PC-9 (cell line): Measurements from ENCODE around the gene SHC2. TPM values are rescaled to one million over a fixed set of nuclear protein-coding genes. Genes with fewer than 3 reads are reported as not detected.
"Not testable (repeated sequence)": the region's sequence is repeated elsewhere in the genome, so short reads cannot be mapped to it uniquely, and the experiment has no call there.

Experiments
- BruUV-seq: library from RNA; stranded (reverse); fragments of 400-500 nt; replicated peaks from 2 replicates; lab custom pipeline; 2021; lab: Mats Ljungman, UMichigan
- CTCF ChIA-PET: fragments of 300-600 bp; sonication (Branson Sonifier 250); formaldehyde crosslinking; loops from one replicate; lab custom pipeline; 2022; ENCODE audit warnings: antibody characterized with exemption; lab: Charles Lee
- POLR2A ChIA-PET: fragments of 300-600 bp; sonication (Branson Sonifier 250); formaldehyde crosslinking; loops from one replicate; lab custom pipeline; 2022; ENCODE audit warnings: antibody characterized with exemption; ENCODE audit not compliant: unreplicated experiment; lab: Charles Lee
- DNase-seq, 2 experiments: peaks; one replicate each; pipeline versions ENCODE4 v3.0.0 to v3.0.0-alpha.2; 2015 to 2022; ENCODE audit warnings: mixed read lengths in 1 of 2
- H2AFZ ChIP-seq: fragments of 200-600 bp; sonication (generic); 2 replicates; pipeline ENCODE4 v1.8.1; 2017; ENCODE audit warnings: antibody characterized with exemption
- H3F3A ChIP-seq: fragments of 200-600 bp; sonication (generic); 2 replicates; pipeline ENCODE4 v1.8.1; 2017; ENCODE audit warnings: antibody characterized with exemption, mild to moderate bottlenecking, low read depth; ENCODE audit not compliant: insufficient read depth
- H3K27ac ChIP-seq: fragments of 200-600 bp; sonication (generic); 2 replicates; pipeline ENCODE4 v1.6.1; 2016; ENCODE audit warnings: mixed run types
- H3K27me3 ChIP-seq: fragments of 200-600 bp; sonication (generic); 2 replicates; pipeline ENCODE4 v1.6.1; 2016; ENCODE audit warnings: low read depth, mixed run types; ENCODE audit not compliant: insufficient read depth
- H3K36me3 ChIP-seq: fragments of 200-600 bp; sonication (generic); 2 replicates; pipeline ENCODE4 v1.6.1; 2016; ENCODE audit warnings: low read depth, mixed run types
- H3K4me1 ChIP-seq: fragments of 200-600 bp; sonication (generic); replicated peaks from 2 replicates; pipeline ENCODE4 v1.6.1; 2016; ENCODE audit warnings: mixed run types; ENCODE audit not compliant: insufficient read depth
- H3K4me2 ChIP-seq: fragments of 200-600 bp; sonication (generic); 2 replicates; pipeline ENCODE4 v1.6.1; 2017; ENCODE audit warnings: mixed run types
- H3K4me3 ChIP-seq: fragments of 200-600 bp; sonication (generic); 2 replicates; pipeline ENCODE4 v1.6.1; 2016; ENCODE audit warnings: mixed run types
- H3K79me2 ChIP-seq: fragments of 200-600 bp; sonication (generic); 2 replicates; pipeline ENCODE4 v1.6.1; 2017; ENCODE audit warnings: low read depth, mixed run types
- H3K9me2 ChIP-seq: fragments of 200-600 bp; sonication (generic); 2 replicates; pipeline ENCODE4 v1.8.1; 2017; ENCODE audit warnings: mild to moderate bottlenecking; ENCODE audit not compliant: insufficient read depth
- H3K9me3 ChIP-seq: fragments of 200-600 bp; sonication (generic); 2 replicates; pipeline ENCODE4 v1.8.1; 2016; ENCODE audit warnings: low read depth; ENCODE audit not compliant: insufficient read depth
- H4K20me1 ChIP-seq: fragments of 200-600 bp; sonication (generic); 2 replicates; pipeline ENCODE4 v1.8.1; 2017; ENCODE audit not compliant: insufficient read depth
- CTCF ChIP-seq: fragments of 200-600 bp; sonication (generic); conservative IDR thresholded peaks from 2 replicates; pipeline ENCODE4 v1.6.1; 2017; ENCODE audit warnings: mixed run types, antibody characterized with exemption, mild to moderate bottlenecking, moderate library complexity
- EZH2 ChIP-seq: fragments of 200-600 bp; sonication (generic); IDR thresholded peaks from 2 replicates; pipeline ENCODE4 v1.8.0; 2017; ENCODE audit warnings: antibody characterized with exemption, low read depth
- intact Hi-C: fragments of 100-400 bp; cut with micrococcal nuclease; formaldehyde crosslinking; loops from one replicate; pipeline ENCODE4 v1.10.0; 2022; ENCODE audit not compliant: unreplicated experiment
- total RNA-seq: library from RNA; stranded (reverse); gene quantifications from 2 replicates; pipeline ENCODE4 v1.2.3, GENCODE V29; 2021

The SHC2 gene
- total RNA-seq, 1 experiment from 2014 or later: 0.70 TPM

GRCh38 chr19:393560-393959, 67.3 kb downstream of the SHC2 start:
- not testable (repeated sequence) for BruUV-seq

GRCh38 chr19:392375-392970, 68.4 kb downstream of the SHC2 start:
- no peak for DNase-seq
- peaks cover 5% of the 10 kb centered on the region; the same call in 1 of the 2 replicates for H3F3A ChIP-seq
- BruUV-seq: no TSS peak
- intact Hi-C loops: no loop called here
- no peak for TF ChIP-seq EZH2
- TF ChIP-seq CTCF: no peak
- H3K79me2 ChIP-seq: no peaks in the 10 kb centered on the region
- no peak overlapping the region for H3K27ac ChIP-seq
- CTCF ChIA-PET: no interaction called here
- peaks cover 37% of the 10 kb centered on the region for H3K27me3 ChIP-seq
- H4K20me1 ChIP-seq: no peaks in the 10 kb centered on the region
- H2AFZ ChIP-seq: no peak overlapping the region
- H3K36me3 ChIP-seq: no peaks in the 10 kb centered on the region
- no peaks in the 10 kb centered on the region for H3K9me3 ChIP-seq
- H3K4me3 ChIP-seq: no peak overlapping the region
- no peaks in the 10 kb centered on the region for H3K9me2 ChIP-seq
- POLR2A ChIA-PET: no interaction called here
- H3K4me2 ChIP-seq: no peak overlapping the region
- H3K4me1 ChIP-seq: no peaks in the 10 kb centered on the region

More at GRCh38 chr19:393560-393959, 67.3 kb downstream of the SHC2 start:
- H3F3A ChIP-seq, H4K20me1 ChIP-seq, intact Hi-C loops, CTCF ChIA-PET, H3K27ac ChIP-seq, H3K9me2 ChIP-seq, H3K4me3 ChIP-seq, H3K4me2 ChIP-seq, H2AFZ ChIP-seq, H3K79me2 ChIP-seq, H3K4me1 ChIP-seq, H3K36me3 ChIP-seq, H3K9me3 ChIP-seq, DNase-seq, POLR2A ChIA-PET: not testable (repeated sequence)
- H3K27me3 ChIP-seq: peaks cover 45% of the 10 kb centered on the region

- H3K79me2 ChIP-seq: no peaks in the 10 kb centered on the region
- intact Hi-C loops: no loop called here
- no peak overlapping the region for H3K4me3 ChIP-seq
- POLR2A ChIA-PET: no interaction called here
- peaks cover 30% of the 10 kb centered on the region for H3K27me3 ChIP-seq
- no TSS peak for BruUV-seq
- CTCF ChIA-PET: interaction anchor here (0.5 kb wide), 1 partner anchor 124 kb away, joined by 3 read pairs; no protein-coding TSS in a partner anchor
- H2AFZ ChIP-seq: no peak overlapping the region
- no peaks in the 10 kb centered on the region for H4K20me1 ChIP-seq
- no peak for DNase-seq
- H3K9me3 ChIP-seq: no peaks in the 10 kb centered on the region
- no peaks in the 10 kb centered on the region for H3K4me1 ChIP-seq
- H3K36me3 ChIP-seq: no peaks in the 10 kb centered on the region
- TF ChIP-seq EZH2 (no peak), CTCF (no peak)
- H3K4me2 ChIP-seq: no peak overlapping the region
- peaks cover 5% of the 10 kb centered on the region; the same call in 1 of the 2 replicates for H3F3A ChIP-seq
- H3K27ac ChIP-seq: no peak overlapping the region
- no peaks in the 10 kb centered on the region for H3K9me2 ChIP-seq
Observed at GRCh38 chr19:391726-392374, 69.0 kb downstream of the SHC2 start.
